DMS79 (cell line): ENCODE measurements around the gene TRERF1.
A peak's percentile ranks its signal among the peaks of the same experiment; 100 is the strongest.

Experiments used
- DNase-seq: peaks from one replicate; lab custom pipeline; 2025; lab: John Stamatoyannopoulos, UW

The TRERF1 gene

DNA sequence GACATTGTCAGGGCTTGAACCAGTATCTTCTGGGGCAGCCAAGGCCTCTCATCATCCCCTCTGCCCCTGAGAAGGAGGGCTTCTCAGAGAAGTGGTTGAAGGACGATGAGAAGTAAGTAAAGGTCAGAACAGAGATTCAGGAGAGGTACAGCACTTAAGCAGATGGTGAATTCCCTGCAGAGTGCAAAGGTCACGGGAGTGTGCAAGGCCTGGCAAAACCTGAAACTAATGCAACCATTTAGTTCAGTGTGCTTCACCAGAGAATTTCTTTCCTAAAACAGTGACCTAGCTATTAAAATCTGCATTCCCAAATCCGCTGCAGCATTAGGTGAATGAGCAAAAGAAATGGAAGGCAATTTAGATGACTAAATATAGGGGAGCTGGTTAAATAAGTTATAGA, 58.4 kb downstream of the TRERF1 start:
- no peak for DNase-seq

DNA sequence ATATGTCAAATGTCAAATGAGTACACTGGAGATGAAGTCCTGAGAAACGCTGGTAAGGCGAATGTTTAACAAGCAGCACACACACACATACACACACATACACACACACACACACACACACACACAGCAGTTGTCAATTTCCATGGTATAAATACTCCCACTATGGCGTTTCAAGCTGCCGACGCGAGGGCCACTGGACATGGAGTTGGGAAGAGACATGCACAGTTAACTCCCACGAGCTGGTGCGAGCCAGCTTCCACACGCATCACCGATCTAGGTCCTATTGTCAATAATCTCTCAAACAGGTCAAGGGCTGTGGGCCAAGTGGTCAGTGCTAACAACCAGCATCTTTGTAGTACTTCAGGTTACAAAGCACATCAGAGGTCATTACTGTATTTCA, 58.9 kb downstream of the TRERF1 start:
- DNase-seq, result no peak

DNA sequence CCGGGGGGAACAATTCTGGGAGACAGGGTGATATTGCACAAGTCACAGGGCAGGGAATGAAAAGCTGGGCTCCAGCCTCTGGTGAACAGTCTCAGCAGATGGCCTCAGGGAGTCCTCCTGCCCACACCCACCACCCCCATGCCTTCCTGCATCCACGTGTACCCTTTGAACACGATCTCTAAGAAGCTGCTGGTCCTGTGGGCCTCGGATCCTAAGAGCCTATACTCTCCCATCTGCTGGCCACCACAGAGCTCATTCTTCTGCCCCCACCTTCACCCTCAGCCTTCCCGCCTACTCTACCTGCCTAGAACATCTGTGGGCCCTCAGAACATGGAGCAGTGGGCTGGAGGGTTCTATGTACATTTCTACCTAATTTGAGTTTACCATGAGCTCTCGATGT, 60.3 kb downstream of the TRERF1 start:
- DNase-seq, result no peak

DNA sequence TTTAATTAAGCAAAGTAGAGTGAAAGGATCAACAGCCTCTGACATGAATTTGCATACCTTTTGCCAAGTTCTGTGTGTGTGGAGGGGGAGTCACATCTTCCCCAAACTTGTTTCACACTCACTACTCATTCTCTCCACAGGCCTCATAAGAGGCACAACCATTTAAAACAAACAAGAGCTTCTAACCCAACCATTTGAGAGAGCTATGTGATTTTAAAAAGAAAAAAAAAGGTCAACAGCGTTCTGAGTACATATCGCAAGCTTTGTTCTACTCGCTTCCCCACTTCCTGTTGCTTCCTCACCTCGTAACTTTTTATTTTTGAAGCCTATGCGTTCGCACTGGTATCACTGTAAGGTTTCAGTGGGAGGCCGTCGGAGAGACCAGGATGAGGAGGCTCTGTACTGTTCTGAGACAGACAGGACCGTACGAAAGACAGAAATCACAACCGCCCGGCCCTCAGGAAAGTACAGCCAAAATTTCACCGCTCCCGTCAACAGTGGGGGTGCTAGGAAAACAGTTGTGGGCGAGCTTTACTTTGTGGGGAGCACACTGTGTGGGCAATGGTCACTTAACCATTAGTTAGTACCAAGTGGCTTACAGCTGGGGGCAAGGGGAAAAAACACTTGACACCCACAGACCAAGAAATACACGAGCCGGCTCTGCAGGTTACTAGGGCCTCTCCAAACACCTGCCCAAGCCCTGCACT, 61.3 kb downstream of the TRERF1 start:
- DNase-seq, result no peak

DNA sequence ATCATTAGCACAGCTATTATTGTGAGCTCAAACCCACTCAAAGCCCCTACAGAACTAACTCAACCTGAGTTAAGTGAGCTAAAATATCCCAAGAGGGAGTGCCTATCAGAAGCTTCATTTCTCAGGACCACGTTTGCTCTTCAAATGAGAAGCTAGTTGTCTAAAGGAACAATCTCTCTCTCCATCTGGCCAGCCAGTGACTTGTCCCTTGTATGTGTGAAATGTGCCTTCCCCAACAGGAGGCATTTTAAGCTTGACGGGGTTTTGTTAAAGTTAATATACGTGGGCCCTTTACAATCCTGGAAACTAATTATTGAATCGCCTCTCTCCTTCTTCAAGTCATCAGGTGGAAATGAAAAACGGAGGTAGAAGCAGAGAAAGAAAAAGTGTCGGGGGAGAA, 62.0 kb downstream of the TRERF1 start:
- peak; percentile 82 for DNase-seq

DNA sequence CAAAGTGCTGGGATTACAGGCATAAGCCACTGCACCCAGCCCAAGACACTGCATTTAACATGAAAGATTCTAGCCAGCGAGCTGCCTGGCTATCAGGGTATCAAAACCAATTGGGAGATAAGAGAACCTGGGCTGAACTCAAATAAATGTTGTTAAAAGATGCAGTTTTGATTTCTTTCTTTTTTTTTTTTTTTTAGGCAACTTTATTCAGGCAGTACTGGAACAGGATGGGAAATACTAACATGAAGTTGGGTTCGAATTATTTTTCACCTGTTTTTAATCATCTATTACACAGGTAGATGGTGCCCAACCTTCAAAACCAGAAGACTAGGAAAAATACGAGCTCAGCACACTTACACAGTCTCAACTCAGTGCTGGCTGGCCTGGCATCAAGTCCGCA, 63.7 kb downstream of the TRERF1 start:
- no peak for DNase-seq

DNA sequence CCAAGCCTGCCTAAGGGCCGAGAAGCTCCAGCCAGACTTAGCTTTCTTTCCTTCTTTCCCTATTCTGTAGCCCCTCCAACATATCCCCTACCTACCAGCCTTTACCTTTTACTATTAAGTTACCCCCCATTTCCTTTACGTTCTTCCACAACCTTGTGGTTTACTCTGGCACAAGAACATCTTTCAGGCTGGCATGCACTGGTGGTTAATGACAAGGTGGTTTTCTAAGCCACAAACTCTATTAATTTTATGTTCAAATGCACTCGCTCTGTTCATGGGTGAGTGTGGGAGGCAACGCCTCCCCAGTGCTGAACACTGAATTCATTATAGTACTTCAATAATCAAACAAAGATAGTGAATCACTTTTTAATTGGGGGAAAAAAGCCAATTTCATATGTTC, 64.4 kb downstream of the TRERF1 start:
- no peak for DNase-seq

DNA sequence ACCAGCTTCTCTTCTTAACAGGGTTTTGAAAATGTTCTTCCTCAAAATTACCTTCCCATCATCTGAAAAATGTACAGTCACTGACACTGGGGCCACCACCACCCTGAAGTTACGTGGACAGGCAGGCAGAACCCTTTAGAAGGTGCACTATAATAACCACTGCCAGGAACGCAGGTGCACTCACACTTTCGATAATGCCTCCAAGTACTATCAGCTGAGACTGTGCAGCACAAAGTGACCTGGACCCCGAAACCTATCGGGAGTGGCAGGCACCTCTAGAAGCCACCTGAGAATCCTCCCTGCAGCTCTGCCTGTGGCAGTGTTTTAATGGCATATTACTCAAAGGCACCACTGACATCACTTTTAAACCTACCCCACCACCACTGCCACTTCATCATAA, 66.4 kb downstream of the TRERF1 start:
- DNase-seq, result no peak

DNA sequence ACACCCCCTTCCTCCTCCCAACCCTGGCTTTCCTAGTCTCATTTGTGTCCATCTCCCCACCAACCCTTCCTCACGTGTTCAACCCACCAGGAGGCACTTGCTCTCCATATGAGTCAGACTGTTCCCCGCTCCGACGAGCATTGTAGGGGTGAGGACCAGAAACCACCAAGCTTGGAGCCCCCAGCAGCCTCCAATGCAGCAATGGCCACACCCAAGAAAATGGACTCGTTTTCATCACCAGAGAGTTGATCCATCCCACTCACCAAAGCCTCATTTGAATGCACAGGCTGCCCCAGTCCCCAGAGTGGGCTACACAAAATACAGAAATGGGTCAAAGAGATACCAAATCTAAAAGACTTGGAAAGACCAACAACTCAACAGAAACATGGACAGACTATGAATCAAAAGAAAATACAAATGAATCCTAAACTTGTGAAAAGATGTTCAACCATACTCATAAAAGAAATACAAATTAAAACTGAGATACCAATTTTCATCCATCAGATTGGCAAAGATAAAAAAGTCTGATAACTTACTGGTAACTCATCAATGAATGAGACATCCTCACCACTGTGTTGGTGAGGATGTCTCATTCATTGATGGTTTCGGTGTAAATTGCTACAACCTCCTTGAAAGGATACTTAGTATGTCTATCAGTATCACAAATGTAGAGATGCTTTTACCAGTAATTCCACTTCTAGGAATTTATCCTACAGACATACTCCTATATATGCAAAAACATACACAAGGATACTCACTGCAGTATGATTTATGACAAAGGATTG, 68.1 kb downstream of the TRERF1 start:
- no peak for DNase-seq

DNA sequence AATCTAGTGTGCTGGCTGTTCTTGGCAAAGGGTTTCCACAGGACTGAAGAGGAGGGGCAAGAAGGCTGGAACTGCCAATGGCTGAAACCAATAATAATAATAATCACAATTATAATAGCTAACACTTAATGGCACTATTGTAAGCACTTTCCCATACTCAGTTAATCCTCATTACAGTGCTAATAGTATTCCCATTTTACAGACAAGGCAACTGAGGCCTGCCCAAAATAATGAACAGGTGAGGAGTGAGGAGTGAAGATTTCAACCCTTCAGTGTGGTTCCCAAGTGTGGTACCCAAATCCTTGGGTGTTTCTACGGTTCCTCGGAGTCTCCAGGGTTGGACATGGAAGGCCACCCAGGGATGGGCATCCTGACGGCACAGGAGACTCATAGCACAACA, 69.9 kb downstream of the TRERF1 start:
- DNase-seq, result no peak

DNA sequence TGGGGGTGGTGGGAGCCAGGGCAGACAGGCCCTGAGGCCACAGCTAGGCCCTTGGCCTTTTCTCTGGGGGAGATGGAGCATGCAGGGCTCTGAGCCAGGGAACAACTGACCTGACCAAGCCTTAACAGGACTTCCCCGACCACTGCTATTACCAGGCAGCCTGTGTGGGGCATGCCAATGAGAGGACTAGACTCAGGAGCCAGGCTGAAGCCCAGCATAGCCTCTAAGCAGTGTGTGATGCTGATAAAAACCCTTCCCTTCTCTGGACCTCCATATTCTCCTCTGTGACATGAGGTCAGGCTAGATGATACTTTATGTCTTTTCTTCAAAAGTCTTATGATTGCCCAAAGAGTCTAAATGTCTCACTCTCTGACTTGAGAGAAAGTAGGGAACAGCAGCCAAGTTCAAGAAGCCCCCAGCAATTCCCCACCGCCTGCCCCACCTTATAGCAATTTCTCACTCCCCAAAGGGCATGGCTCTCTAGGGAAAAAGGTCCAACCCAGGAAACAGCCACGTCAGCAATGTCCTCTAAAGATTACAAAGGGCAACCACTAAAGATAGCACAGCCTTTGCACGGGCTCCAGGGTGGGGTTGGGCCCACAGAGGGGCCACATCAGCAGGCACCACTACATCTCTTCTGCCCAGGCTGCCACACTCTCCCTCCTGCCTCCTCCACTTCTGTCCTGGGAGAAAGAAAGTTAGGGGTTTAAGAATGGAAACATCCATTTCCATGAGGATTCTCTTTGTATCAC, 71.3 kb downstream of the TRERF1 start:
- DNase-seq, result no peak

DNA sequence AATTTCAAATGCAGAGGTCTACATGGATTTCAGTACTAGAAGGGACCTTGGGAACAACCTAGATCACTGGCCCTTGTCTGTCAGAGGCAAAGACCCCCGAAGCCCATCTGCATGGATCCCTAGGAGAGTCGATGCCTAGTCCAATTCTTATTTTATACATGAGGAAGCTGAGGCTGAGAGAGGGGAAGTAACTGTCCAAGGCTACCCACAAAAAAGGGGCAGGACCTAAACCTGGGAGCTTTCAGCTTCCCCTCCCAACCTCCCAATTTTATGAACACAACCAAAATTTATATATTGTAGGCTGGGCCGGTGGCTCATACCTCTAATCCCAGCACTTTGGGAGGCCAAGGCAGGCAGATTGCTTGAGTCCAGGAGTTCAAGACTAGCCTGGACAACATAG, 73.2 kb downstream of the TRERF1 start:
- no peak for DNase-seq

DNA sequence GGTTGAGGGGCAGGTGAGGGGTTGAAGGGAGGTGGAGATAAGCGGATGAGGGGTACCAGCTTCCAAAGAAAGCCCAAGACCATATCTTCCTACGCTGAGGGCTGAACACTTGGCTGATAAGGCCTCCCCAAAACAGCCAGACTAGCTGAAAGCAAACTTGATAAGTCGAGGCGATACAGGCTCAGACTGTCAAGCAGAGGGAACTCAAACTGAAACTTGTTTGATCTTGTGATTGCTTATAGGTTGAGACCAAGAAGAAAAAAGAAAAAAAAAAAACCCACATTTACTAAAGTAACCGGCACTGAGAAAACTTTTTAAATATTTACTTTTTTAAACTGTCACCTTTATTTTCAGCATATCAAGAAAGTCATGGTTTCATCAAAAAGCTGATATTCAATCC, 73.6 kb downstream of the TRERF1 start:
- no peak for DNase-seq

DNA sequence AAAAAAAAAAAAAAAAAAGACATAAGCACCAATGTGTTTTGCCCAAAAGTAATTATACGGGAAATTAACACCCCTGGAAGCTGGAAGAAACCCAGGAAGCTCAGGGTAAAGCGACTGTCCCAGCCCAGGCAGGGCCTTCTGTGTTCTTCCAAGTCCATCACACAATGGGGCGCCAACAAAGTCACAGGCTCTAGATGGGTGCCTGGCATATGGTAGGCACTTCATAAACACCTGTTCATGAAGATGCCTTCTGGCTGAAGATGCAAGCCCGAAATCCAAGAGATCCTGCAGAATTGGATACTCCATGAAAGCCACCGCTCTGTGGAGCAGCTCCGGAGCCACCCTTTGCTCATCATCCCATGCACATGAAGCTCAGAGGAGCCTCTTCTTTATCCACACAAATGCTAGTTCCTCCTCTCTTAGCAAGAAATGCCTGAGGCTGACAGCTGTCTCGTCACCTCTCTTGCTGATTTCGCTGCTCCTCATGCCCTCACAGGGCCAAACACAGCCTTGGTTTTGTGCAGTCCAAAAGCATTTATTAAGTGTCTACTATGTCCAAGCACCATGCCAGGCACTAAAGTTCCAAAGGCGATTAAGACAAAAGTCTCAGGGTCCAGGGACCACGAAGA, 76.6 kb downstream of the TRERF1 start:
- no peak for DNase-seq

DNA sequence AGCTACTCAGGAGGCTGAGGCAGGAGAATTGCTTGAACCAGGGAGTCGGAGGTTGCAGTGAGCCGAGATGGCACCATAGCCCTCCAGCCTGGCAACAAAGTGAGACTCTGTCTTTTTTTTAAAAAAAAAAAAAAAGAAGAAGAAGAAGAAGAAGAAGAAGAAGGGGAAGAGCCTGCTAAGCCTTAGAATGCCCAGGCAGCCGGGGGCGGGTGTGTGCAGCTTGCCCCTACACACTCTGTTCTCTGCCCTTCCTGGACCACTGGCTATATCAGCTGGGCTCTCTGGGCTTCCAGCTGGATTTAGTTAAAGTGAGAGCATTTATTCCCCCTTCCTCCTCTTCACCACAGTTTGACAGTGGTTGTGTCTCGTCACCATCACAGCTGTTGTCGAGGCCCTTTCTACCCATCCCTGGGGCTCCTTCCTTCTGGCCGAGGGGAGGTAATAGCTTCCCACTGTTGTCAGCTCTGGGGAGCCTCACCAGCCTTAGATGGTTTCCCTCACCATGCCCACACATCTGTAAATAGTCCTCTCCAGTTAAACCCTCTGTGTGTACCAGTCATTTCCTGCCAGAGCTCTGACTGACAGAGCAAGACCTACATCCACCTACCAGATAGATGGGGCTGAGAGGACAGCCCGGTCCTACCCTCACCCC, 77.6 kb downstream of the TRERF1 start:
- no peak for DNase-seq

DNA sequence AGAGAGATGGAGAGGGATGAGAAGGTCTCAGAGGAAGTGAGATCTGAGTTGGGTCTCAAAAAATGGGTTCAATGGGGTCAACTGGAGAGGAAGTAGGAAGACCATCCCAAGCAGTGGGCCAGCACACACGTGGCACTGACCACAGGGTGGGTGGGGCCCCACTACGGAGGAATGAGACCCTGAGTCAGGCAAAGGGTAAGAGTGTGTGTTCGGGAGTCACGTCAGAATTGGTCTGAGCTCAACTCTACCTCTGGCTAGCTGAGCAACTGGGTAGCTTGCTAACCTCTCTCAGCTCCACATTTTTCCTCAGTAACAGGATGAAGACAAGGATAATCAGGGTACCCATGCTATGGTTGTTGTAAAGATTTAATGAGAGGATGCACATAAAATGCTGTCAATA, 79.0 kb downstream of the TRERF1 start:
- DNase-seq, result no peak

DNA sequence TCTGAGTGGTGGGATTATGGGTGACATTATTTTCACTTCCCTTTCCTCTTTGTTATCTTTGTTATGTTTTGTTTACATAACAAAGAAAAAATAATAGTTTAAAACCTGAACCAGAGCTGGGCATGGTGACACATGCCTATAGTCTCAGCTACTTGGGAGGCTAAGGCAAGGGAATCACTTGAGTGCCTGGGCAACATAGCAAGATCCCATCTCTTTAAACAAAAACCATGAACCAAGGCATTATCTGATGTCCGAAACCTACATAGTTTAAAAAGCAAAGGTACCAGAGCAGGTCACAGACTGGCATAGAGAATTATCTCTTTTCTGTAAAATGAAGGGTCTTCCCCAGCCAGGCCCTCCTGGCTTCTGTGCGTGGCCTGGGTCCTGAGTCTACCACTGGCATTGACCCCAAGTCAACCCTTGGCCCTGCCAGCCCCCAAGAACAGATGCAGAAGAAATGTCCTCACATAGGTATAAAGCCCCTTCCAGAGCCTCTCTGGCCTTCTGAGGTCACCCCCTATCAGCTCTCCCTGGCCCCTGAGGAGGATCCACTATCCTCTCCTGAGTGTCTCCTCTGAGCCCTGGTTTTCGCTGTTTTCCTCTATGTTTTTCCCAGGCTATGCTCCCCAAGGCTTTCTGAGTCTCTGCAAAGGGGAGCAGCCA, 81.3 kb downstream of the TRERF1 start:
- DNase-seq, result no peak

DNA sequence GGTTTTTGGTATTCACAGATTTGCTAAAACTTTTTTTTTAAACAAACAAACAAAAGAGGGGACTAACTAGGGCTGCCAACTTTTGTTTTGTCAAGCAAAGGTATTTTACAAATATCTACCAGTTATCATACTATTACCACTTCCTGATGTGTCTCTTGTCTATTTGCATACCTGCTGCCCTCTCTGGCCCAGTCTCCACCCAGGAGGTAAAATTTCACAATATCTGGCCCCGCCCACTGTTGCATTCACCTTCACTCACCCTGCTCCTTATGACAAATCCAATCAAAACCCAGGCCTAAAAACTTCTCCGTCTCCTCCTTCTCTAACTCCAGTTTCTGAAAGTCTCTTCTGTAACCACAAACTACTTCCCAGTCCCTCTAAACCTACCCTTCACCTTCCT, 82.2 kb downstream of the TRERF1 start:
- DNase-seq, result no peak

DNA sequence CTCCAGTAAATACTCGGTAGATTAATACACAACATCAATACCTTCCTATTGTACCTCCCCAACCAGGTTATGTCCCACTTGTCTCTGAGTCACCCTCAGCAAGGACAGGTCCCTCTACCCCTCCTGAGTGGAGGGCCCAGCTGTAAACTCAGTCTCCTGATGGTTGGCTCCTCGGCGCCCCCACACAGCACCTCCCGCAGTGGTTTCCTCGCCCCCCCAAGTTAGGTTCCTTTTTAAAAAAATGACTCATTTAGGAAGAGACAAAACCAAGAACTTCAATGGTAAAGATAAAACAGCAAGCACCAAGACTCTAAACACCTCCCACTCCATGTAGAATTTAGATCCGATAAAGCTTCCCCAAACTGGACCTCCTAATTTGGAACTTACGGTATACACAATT, 83.5 kb downstream of the TRERF1 start:
- no peak for DNase-seq

DNA sequence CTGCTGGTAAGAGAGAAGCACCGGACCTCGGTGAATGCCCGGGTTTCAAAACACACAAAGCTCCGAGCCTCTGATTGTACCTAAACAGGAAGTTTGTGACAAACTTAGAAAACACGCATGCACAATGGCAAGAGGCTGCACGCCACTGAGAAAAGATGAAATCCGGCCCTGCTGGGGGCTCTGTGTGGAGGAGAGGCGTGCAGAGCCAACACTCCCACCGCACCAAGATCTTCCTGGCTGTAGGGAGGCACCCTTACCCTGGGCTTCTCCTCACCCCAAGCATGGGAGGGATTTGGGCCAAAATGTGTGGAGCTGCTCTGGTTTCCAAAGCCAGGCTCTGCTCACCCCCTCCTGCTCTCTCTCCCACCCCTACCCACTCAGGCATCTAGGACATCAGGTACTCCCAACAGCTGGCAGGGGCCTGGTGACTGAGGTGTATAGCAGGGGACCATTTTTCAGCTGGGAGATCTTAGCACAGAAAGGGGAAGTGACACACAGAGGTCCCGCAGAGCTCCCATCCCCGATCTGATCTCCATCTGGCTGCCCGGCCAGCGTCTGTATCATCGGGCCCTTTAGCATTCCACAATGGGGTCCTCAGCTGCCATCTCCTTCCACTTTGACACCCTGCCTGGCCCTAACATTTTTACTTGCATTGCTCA, 84.2 kb downstream of the TRERF1 start:
- DNase-seq, result no peak

DNA sequence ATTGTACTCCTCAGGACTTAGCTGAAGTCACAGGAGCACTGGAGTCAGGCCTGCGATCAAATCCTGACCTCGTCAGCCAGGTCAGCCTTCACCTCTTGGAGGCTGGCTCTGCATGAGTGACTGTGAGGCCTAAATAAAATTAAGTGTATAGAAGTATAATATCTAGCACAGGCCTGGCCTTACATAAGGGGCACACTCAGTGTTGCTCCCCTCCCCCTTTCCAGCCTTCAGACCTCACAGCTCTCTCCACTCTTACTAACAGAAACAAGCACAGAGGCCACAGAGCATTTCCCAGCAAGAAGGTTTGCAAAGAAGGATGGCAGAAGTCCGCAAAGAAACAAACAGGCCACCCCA, 84.8 kb downstream of the TRERF1 start:
- DNase-seq, result no peak
